ENCODE data around the gene HDHD5.

Gene HDHD5

GRCh38 chr22:17199003-17199731 is 40.1 kb upstream of the HDHD5 start:
- Histone ChIP-seq H2AFZ (ENCODE audit: low read depth, low read length, severe bottlenecking) (no peak overlapping the region), H3K79me2 (ENCODE audit: insufficient read depth, low read length) (no peaks in the 10 kb centered on the region), H3K9me3 (ENCODE audit: insufficient read depth, low read length) (no peaks in the 10 kb centered on the region), H3K27ac (ENCODE audit: low read depth, low read length) (no peak overlapping the region), H3K4me3 (ENCODE audit: insufficient read depth, low read length, poor library complexity, severe bottlenecking) (no peak overlapping the region), H3K4me2 (ENCODE audit: low read depth, low read length, poor library complexity, severe bottlenecking) (no peak overlapping the region), H3F3A (ENCODE audit: insufficient read depth) (no peaks in the 10 kb centered on the region), H4K20me1 (ENCODE audit: low read depth, low read length) (no peaks in the 10 kb centered on the region), H3K27me3 (ENCODE audit: low read length) (no peaks in the 10 kb centered on the region), H3K9ac (ENCODE audit: low read length) (no peak overlapping the region), H3K9me2 (replicated peaks; ENCODE audit: insufficient read depth, low read length) (no peaks in the 10 kb centered on the region), H3K36me3 (ENCODE audit: low read length) (no peaks in the 10 kb centered on the region)
- TF ChIP-seq CTCF (IDR thresholded peaks at IDR 0.05; ENCODE audit: insufficient read depth, low read length, poor library complexity, severe bottlenecking), result no peak
- no peak for TF ChIP-seq EZH2phosphoT487 (conservative IDR thresholded peaks at IDR 0.05; ENCODE audit: low read length)

- Histone ChIP-seq H2AFZ (ENCODE audit: low read depth, low read length, severe bottlenecking) (no peak overlapping the region), H3K9me3 (ENCODE audit: insufficient read depth, low read length) (no peaks in the 10 kb centered on the region), H3K9me2 (replicated peaks; ENCODE audit: insufficient read depth, low read length) (no peaks in the 10 kb centered on the region), H3K27ac (ENCODE audit: low read depth, low read length) (no peak overlapping the region), H3K27me3 (ENCODE audit: low read length) (no peaks in the 10 kb centered on the region), H3K4me3 (ENCODE audit: insufficient read depth, low read length, poor library complexity, severe bottlenecking) (no peak overlapping the region), H3K4me2 (ENCODE audit: low read depth, low read length, poor library complexity, severe bottlenecking) (no peak overlapping the region), H3K36me3 (ENCODE audit: low read length) (no peaks in the 10 kb centered on the region), H3K79me2 (ENCODE audit: insufficient read depth, low read length) (no peaks in the 10 kb centered on the region), H3K9ac (ENCODE audit: low read length) (no peak overlapping the region), H4K20me1 (ENCODE audit: low read depth, low read length) (no peaks in the 10 kb centered on the region), H3F3A (ENCODE audit: insufficient read depth) (no peaks in the 10 kb centered on the region)
- TF ChIP-seq CTCF (IDR thresholded peaks at IDR 0.05; ENCODE audit: insufficient read depth, low read length, poor library complexity, severe bottlenecking) (no peak), EZH2phosphoT487 (conservative IDR thresholded peaks at IDR 0.05; ENCODE audit: low read length) (no peak)
These were observed 39.3 kb upstream of the HDHD5 start for GRCh38 chr22:17198170-17199002.

GRCh38 chr22:17194213-17194612 is 35.1 kb upstream of the HDHD5 start:
- Histone ChIP-seq H3K4me3 (ENCODE audit: insufficient read depth, low read length, poor library complexity, severe bottlenecking) (no peak overlapping the region), H3K27me3 (ENCODE audit: low read length) (no peaks in the 10 kb centered on the region), H4K20me1 (ENCODE audit: low read depth, low read length) (no peaks in the 10 kb centered on the region), H3K9me2 (replicated peaks; ENCODE audit: insufficient read depth, low read length) (no peaks in the 10 kb centered on the region), H3K27ac (ENCODE audit: low read depth, low read length) (no peak overlapping the region), H3K9me3 (ENCODE audit: insufficient read depth, low read length) (no peaks in the 10 kb centered on the region), H3K79me2 (ENCODE audit: insufficient read depth, low read length) (no peaks in the 10 kb centered on the region), H3K9ac (ENCODE audit: low read length) (no peak overlapping the region), H3F3A (ENCODE audit: insufficient read depth) (no peaks in the 10 kb centered on the region), H3K36me3 (ENCODE audit: low read length) (no peaks in the 10 kb centered on the region), H3K4me2 (ENCODE audit: low read depth, low read length, poor library complexity, severe bottlenecking) (no peak overlapping the region), H2AFZ (ENCODE audit: low read depth, low read length, severe bottlenecking) (no peak overlapping the region)
- no peak for TF ChIP-seq CTCF (IDR thresholded peaks at IDR 0.05; ENCODE audit: insufficient read depth, low read length, poor library complexity, severe bottlenecking)
- TF ChIP-seq EZH2phosphoT487 (conservative IDR thresholded peaks at IDR 0.05; ENCODE audit: low read length), result no peak

Measured in SU-DHL-6 (cell line).